Tracheal epithelial cell (primary cell): ENCODE data around the gene TOX3. TPM values are rescaled to one million over a fixed set of nuclear protein-coding genes. Genes with fewer than 3 reads are reported as not detected.

Experiments
- total RNA-seq: library from RNA; depleted of rRNA; stranded (reverse); fragments of >200 nt; gene quantifications from 2 replicates; pipeline ENCODE4 v1.2.1, GENCODE V29; 2014

The TOX3 gene
- 0.24 TPM in 1 of 2 replicates, not detected in the other for total RNA-seq

GRCh38 chr16:52547004-52547833 lies at the start of gene TOX3:
Gene TOX3, minus strand, starts transcription at chr16:52547143. Its CDS starts 420 bp downstream, at chr16:52546723.

